Smooth muscle cell (in vitro differentiated cells): ENCODE data around the gene PSTPIP2. TPM values are rescaled to one million over a fixed set of nuclear protein-coding genes. Genes with fewer than 3 reads are reported as not detected.
A peak's percentile ranks its signal among the peaks of the same experiment; 100 is the strongest.
"Not testable (repeated sequence)": the region's sequence is repeated elsewhere in the genome, so short reads cannot be mapped to it uniquely, and the experiment has no call there.

Experiments
- DNase-seq: peaks from one replicate; lab custom pipeline; 2025; ENCODE audit not compliant: unreplicated experiment; lab: John Stamatoyannopoulos, UW
- H2AFZ ChIP-seq: fragments of 200-600 bp; sonication (generic); 2 replicates; pipeline ENCODE4 v1.6.0; 2016; ENCODE audit warnings: antibody characterized with exemption, low read depth, mild to moderate bottlenecking
- H3F3A ChIP-seq: fragments of 200-600 bp; sonication (generic); 2 replicates; pipeline ENCODE4 v1.6.0; 2017; ENCODE audit warnings: antibody characterized with exemption, low read depth
- H3K27ac ChIP-seq: fragments of 200-600 bp; sonication (generic); 2 replicates; pipeline ENCODE4 v1.5.1; 2016; ENCODE audit warnings: low read depth, mild to moderate bottlenecking
- H3K27me3 ChIP-seq: fragments of 200-600 bp; sonication (generic); 2 replicates; pipeline ENCODE4 v1.6.1; 2016; ENCODE audit warnings: low read depth, mild to moderate bottlenecking
- H3K36me3 ChIP-seq: fragments of 200-600 bp; sonication (generic); 2 replicates; pipeline ENCODE4 v1.5.1; 2016; ENCODE audit warnings: low read depth
- H3K4me1 ChIP-seq: fragments of 200-600 bp; sonication (generic); 2 replicates; pipeline ENCODE4 v1.5.1; 2016; ENCODE audit warnings: low read depth
- H3K4me2 ChIP-seq: fragments of 200-600 bp; sonication (generic); 2 replicates; pipeline ENCODE4 v1.6.0; 2016; ENCODE audit warnings: mild to moderate bottlenecking
- H3K4me3 ChIP-seq: fragments of 200-600 bp; sonication (generic); 2 replicates; pipeline ENCODE4 v1.5.1; 2016; ENCODE audit warnings: mild to moderate bottlenecking
- H3K79me2 ChIP-seq: fragments of 200-600 bp; sonication (generic); 2 replicates; pipeline ENCODE4 v1.6.0; 2016; ENCODE audit warnings: low read depth, mild to moderate bottlenecking
- H3K9ac ChIP-seq: fragments of 200-600 bp; sonication (generic); 2 replicates; pipeline ENCODE4 v1.6.0; 2016; ENCODE audit warnings: low read depth
- H3K9me3 ChIP-seq: fragments of 200-600 bp; sonication (generic); replicated peaks from 2 replicates; pipeline ENCODE4 v1.5.1; 2016; ENCODE audit warnings: low read depth
- H4K20me1 ChIP-seq: fragments of 200-600 bp; sonication (generic); 2 replicates; pipeline ENCODE4 v1.6.0; 2016; ENCODE audit warnings: low read depth
- CTCF ChIP-seq: fragments of 200-600 bp; sonication (generic); IDR thresholded peaks from 2 replicates; pipeline ENCODE4 v1.5.1; 2017; ENCODE audit warnings: borderline replicate concordance, mild to moderate bottlenecking, antibody characterized with exemption; ENCODE audit not compliant: insufficient read depth, poor library complexity, severe bottlenecking
- WGBS: methylation state at CpG from one replicate; pipeline ENCODE4 v1.1.7; 2016; ENCODE audit warnings: low lambda C conversion rate; 5-methylcytosine and 5-hydroxymethylcytosine counted together
- polyA plus RNA-seq: library from polyadenylated mRNA; unstranded; fragments of >200 nt; fragmentation: Nextera tagmentation; extraction: Ambion mirVana; gene quantifications from 2 replicates; pipeline ENCODE4 v1.2.1, GENCODE V29; 2016
- total RNA-seq: library from RNA; depleted of rRNA; stranded (reverse); fragments of >200 nt; gene quantifications from 2 replicates; pipeline ENCODE4 v1.2.3, GENCODE V29; 2014

PSTPIP2 gene
- total and polyA plus RNA-seq, 2 experiments from 2014 or later = 6.5 to 14.0 TPM

DNA sequence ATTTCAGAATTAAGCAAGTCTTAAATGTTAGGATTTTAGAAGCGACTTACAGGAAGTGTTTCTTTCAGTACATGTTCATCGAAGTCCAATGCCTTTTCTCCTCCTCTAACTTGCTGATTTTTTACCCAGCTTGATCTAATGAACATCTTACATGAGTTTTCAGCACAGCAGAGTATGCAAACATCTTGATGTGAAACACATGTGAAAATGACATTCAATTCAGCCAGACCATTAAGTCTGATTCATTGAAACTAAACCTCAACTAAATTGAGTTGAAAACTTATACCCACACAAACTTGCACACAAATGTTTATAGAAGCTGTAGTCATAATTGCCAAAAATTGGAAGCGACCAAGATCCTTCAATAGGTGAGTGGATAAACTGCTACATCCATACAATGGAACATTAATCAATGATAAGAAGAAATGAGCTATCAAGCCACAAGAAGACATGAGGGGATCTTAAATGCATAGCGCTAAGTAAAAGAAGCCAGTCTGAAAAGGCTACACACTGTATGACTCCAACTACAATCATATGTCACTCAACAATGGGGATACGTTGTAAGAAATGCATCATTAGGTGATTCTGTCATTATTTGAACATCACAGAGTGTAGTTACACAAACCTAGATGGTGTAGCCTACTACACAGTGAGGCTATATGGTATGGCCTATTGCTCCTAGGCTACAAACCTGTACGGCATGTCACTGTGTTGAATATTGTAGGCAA lies 18.5 kb downstream of the PSTPIP2 start:
- Histone ChIP-seq H3K27ac (no peak overlapping the region), H3K79me2 (peaks cover 8% of the 10 kb centered on the region), H2AFZ (no peak overlapping the region), H3K4me3 (no peak overlapping the region), H3K9ac (no peak overlapping the region), H3F3A (no peaks in the 10 kb centered on the region), H3K36me3 (no peaks in the 10 kb centered on the region), H3K4me1 (no peaks in the 10 kb centered on the region), H3K27me3 (no peaks in the 10 kb centered on the region), H4K20me1 (peaks cover 7% of the 10 kb centered on the region), H3K4me2 (no peak overlapping the region), H3K9me3 (no peaks in the 10 kb centered on the region)
- TF ChIP-seq CTCF = no peak
- WGBS = 95% methylated on average over 6 of the region's 6 CpGs
- no peak for DNase-seq

GRCh38 chr18:46051731-46052461 lies 20.2 kb downstream of the PSTPIP2 start:
- Histone ChIP-seq H3K27ac (peak overlapping the region; percentile 37), H4K20me1 (peaks cover 7% of the 10 kb centered on the region), H3K9ac (no peak overlapping the region), H3K4me2 (no peak overlapping the region), H2AFZ (no peak overlapping the region), H3K79me2 (peaks cover 8% of the 10 kb centered on the region), H3F3A (no peaks in the 10 kb centered on the region), H3K4me1 (no peaks in the 10 kb centered on the region), H3K4me3 (no peak overlapping the region), H3K27me3 (no peaks in the 10 kb centered on the region), H3K36me3 (no peaks in the 10 kb centered on the region), H3K9me3 (no peaks in the 10 kb centered on the region)
- WGBS = 79% methylated on average over 6 of the region's 6 CpGs
- no peak for DNase-seq
- no peak for TF ChIP-seq CTCF

DNA sequence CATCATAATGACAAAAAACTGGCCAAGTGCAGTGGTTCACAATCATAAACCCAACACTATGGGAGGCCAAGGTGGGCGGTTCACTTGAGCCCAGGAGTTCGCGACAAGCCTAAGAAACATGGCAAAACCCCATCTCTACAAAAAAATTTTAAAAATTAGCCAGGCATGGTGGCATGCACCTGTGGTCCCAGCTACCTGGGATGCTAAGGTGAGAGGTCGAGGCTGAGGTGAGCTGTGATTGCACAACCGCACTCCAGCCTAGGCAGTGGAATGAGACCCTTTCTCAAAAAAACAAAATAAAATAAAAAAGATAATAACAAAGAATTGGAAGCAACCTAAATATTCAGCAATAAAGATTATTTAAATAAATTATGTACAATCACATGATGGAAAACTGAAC lies 21.8 kb downstream of the PSTPIP2 start:
- no peak overlapping the region for H3K4me3 ChIP-seq
- no peaks in the 10 kb centered on the region for H3K9me3 ChIP-seq
- H2AFZ ChIP-seq = no peak overlapping the region
- TF ChIP-seq CTCF = no peak
- no peak overlapping the region for H3K9ac ChIP-seq
- no peaks in the 10 kb centered on the region for H3K4me1 ChIP-seq
- H3K79me2 ChIP-seq = peaks cover 8% of the 10 kb centered on the region
- H3K27me3 ChIP-seq = no peaks in the 10 kb centered on the region
- H3K4me2 ChIP-seq = no peak overlapping the region
- no peak overlapping the region for H3K27ac ChIP-seq
- peaks cover 5% of the 10 kb centered on the region for H4K20me1 ChIP-seq
- H3F3A ChIP-seq = no peaks in the 10 kb centered on the region
- H3K36me3 ChIP-seq = no peaks in the 10 kb centered on the region
- DNase-seq = no peak
- WGBS = 97% methylated on average over 5 of the region's 5 CpGs

- Histone ChIP-seq H3K27ac (no peak overlapping the region), H3K27me3 (no peaks in the 10 kb centered on the region), H3F3A (no peaks in the 10 kb centered on the region), H3K36me3 (no peaks in the 10 kb centered on the region), H3K9me3 (no peaks in the 10 kb centered on the region), H3K4me2 (no peak overlapping the region), H4K20me1 (no peaks in the 10 kb centered on the region), H3K4me1 (no peaks in the 10 kb centered on the region), H3K4me3 (no peak overlapping the region), H3K79me2 (peaks cover 5% of the 10 kb centered on the region), H2AFZ (no peak overlapping the region), H3K9ac (no peak overlapping the region)
- 95% methylated on average over 1 of the region's 1 CpG for WGBS
- no peak for DNase-seq
- no peak for TF ChIP-seq CTCF
Measured at GRCh38 chr18:46048641-46049040, 23.4 kb downstream of the PSTPIP2 start.

- not testable (repeated sequence) for H3K79me2 ChIP-seq, H3F3A ChIP-seq, H3K9ac ChIP-seq, H2AFZ ChIP-seq, H3K4me1 ChIP-seq, DNase-seq, H3K27ac ChIP-seq, H4K20me1 ChIP-seq, H3K4me3 ChIP-seq, H3K4me2 ChIP-seq, H3K27me3 ChIP-seq, H3K36me3 ChIP-seq, H3K9me3 ChIP-seq
- 80% methylated on average over 13 of the region's 13 CpGs for WGBS
Measured at GRCh38 chr18:46047369-46047768, 24.7 kb downstream of the PSTPIP2 start.
